SK-N-SH (cell line): ENCODE data around the gene NCAPD3. TPM values are rescaled to one million over a fixed set of nuclear protein-coding genes. Genes with fewer than 3 reads are reported as not detected.

ENCODE experiments used
- CTCF ChIA-PET: fragments of 300-600, 350-600 bp; formaldehyde crosslinking; extraction: SDS; loops from one replicate; lab custom pipeline; 2021; lab: Yijun Ruan, JAX
- POLR2A ChIA-PET: fragments of 350-600 bp; sonication (Branson Sonifier 250); formaldehyde crosslinking; extraction: SDS; loops from one replicate; lab custom pipeline; 2020; ENCODE audit warnings: antibody characterized with exemption, inconsistent platforms; lab: Yijun Ruan, JAX
- DNase-seq: peaks from one replicate; pipeline ENCODE4 v3.0.0; 2012
- H2AFZ ChIP-seq: fragments of 200-600 bp; sonication (generic); 2 replicates; pipeline ENCODE4 v1.8.1; 2016; ENCODE audit warnings: antibody characterized with exemption, mild to moderate bottlenecking, low read depth
- H3F3A ChIP-seq: fragments of 200-600 bp; sonication (generic); replicated peaks from 2 replicates; pipeline ENCODE3; 2016; ENCODE audit warnings: antibody characterized with exemption, mild to moderate bottlenecking; ENCODE audit not compliant: insufficient read depth
- H3K27ac ChIP-seq, 2 experiments: fragments of 200-500 bp in 1 of 2; fragments of 200-600 bp in 1 of 2; sonication (Bioruptor generic) in 1 of 2; sonication (generic), shearing (Covaris generic) in 1 of 2; 2 replicates each; pipeline versions ENCODE4 v1.5.1 to v1.6.1; 2014 to 2016; ENCODE audit warnings: low read depth in 2 of 2, inconsistent platforms in 1 of 2, low read length in 1 of 2, mild to moderate bottlenecking in 1 of 2, mixed read lengths in 1 of 2
- H3K27me3 ChIP-seq: fragments of 200-600 bp; sonication (generic), shearing (Covaris generic); 2 replicates; pipeline ENCODE4 v1.6.1; 2016; ENCODE audit warnings: mixed run types; ENCODE audit not compliant: insufficient read depth
- H3K36me3 ChIP-seq, 2 experiments: fragments of 200-500 bp in 1 of 2; fragments of 200-600 bp in 1 of 2; sonication (Bioruptor generic) in 1 of 2; sonication (generic) in 1 of 2; replicated peaks in 1 of 2; 2 replicates each; pipeline versions ENCODE3 to v1.5.1; 2014 to 2016; ENCODE audit warnings: low read length in 1 of 2, mild to moderate bottlenecking in 1 of 2; ENCODE audit not compliant: insufficient read depth in 2 of 2, control insufficient read depth in 1 of 2
- H3K4me1 ChIP-seq, 2 experiments: fragments of 200-500 bp in 1 of 2; fragments of 200-600 bp in 1 of 2; sonication (Bioruptor generic) in 1 of 2; sonication (generic), shearing (Covaris generic) in 1 of 2; 2 replicates each; pipeline versions ENCODE4 v1.5.1 to v1.6.1; 2014 to 2016; ENCODE audit warnings: low read depth in 1 of 2, low read length in 1 of 2, mixed run types in 1 of 2; ENCODE audit not compliant: insufficient read depth in 2 of 2, control insufficient read depth in 1 of 2
- H3K4me2 ChIP-seq: fragments of 200-600 bp; sonication (generic), shearing (Covaris generic); 2 replicates; pipeline ENCODE4 v1.6.1; 2017; ENCODE audit warnings: mixed run types
- H3K4me3 ChIP-seq, 2 experiments: fragments of 200-500 bp in 1 of 2; fragments of 200-600 bp in 1 of 2; sonication (Bioruptor generic) in 1 of 2; sonication (generic), shearing (Covaris generic) in 1 of 2; 2 replicates each; pipeline versions ENCODE4 v1.5.1 to v1.8.1; 2014 to 2016; ENCODE audit warnings: low read depth in 2 of 2, inconsistent platforms in 1 of 2, low read length in 1 of 2, mild to moderate bottlenecking in 1 of 2, mixed read lengths in 1 of 2, moderate library complexity in 1 of 2
- H3K79me2 ChIP-seq: fragments of 200-600 bp; sonication (generic); 2 replicates; pipeline ENCODE4 v1.8.1; 2017; ENCODE audit warnings: mild to moderate bottlenecking; ENCODE audit not compliant: insufficient read depth
- H3K9ac ChIP-seq: fragments of 200-600 bp; sonication (generic); 2 replicates; pipeline ENCODE4 v1.6.1; 2017; ENCODE audit warnings: mixed run types
- H3K9me2 ChIP-seq: fragments of 200-600 bp; sonication (generic); 2 replicates; pipeline ENCODE4 v1.6.1; 2017; ENCODE audit warnings: mixed run types
- H3K9me3 ChIP-seq: fragments of 200-600 bp; sonication (generic); 2 replicates; pipeline ENCODE4 v1.6.1; 2017; ENCODE audit warnings: mixed run types, mild to moderate bottlenecking, moderate library complexity
- H4K20me1 ChIP-seq: fragments of 200-600 bp; sonication (generic); 2 replicates; pipeline ENCODE4 v1.6.1; 2017; ENCODE audit warnings: mild to moderate bottlenecking, mixed run types; ENCODE audit not compliant: insufficient read depth
- CHD2 ChIP-seq: fragments of 150-350 bp; IDR thresholded peaks from 2 replicates; pipeline ENCODE4 v1.6.1; 2018; ENCODE audit warnings: low read length; ENCODE audit not compliant: partially characterized antibody
- CTCF ChIP-seq: fragments of 200-600 bp; sonication (generic); IDR thresholded peaks from 2 replicates; pipeline ENCODE4 v1.6.1; 2017; ENCODE audit warnings: antibody characterized with exemption, mild to moderate bottlenecking, moderate library complexity
- ELF1 ChIP-seq: IDR thresholded peaks from 2 replicates; pipeline ENCODE4 v1.4.0; 2012
- EP300 ChIP-seq, 2 experiments: IDR thresholded peaks; 2 replicates each; pipeline versions ENCODE4 v1.4.0 to v1.6.1; 2012; ENCODE audit warnings: borderline replicate concordance in 1 of 2, low read depth in 1 of 2, low read length in 1 of 2
- FOSL2 ChIP-seq: IDR thresholded peaks from 2 replicates; pipeline ENCODE4 v1.4.0; 2012; ENCODE audit warnings: low read depth, mild to moderate bottlenecking, moderate library complexity, borderline replicate concordance
- FOXJ3 ChIP-seq: sonication (generic); formaldehyde crosslinking; IDR thresholded peaks from 2 replicates; pipeline ENCODE4 v1.5.1; 2020; ENCODE audit warnings: mild to moderate bottlenecking, missing genetic modification reagents
- GATA2 ChIP-seq: sonication (generic); formaldehyde crosslinking; IDR thresholded peaks from 2 replicates; pipeline ENCODE4 v1.5.0; 2020; ENCODE audit warnings: mild to moderate bottlenecking, missing genetic modification reagents
- MAX ChIP-seq: IDR thresholded peaks from 2 replicates; pipeline ENCODE4 v1.4.0; 2012; ENCODE audit warnings: low read depth
- NRF1 ChIP-seq: IDR thresholded peaks from 2 replicates; pipeline ENCODE4 v1.6.1; 2012; ENCODE audit warnings: low read depth, mild to moderate bottlenecking, low read length
- POLR2AphosphoS5 ChIP-seq: IDR thresholded peaks from 2 replicates; pipeline ENCODE4 v1.6.1; 2012; ENCODE audit warnings: low read depth, low read length
- RCOR1 ChIP-seq: fragments of 150-350 bp; IDR thresholded peaks from 2 replicates; pipeline ENCODE4 v1.6.1; 2017; ENCODE audit warnings: antibody characterized with exemption, low read length
- REST ChIP-seq: IDR thresholded peaks from 2 replicates; pipeline ENCODE4 v1.6.1; 2012; ENCODE audit warnings: mild to moderate bottlenecking, low read depth, low read length, moderate library complexity
- RXRA ChIP-seq: IDR thresholded peaks from 2 replicates; pipeline ENCODE4 v1.4.0; 2012; ENCODE audit warnings: low read depth, mild to moderate bottlenecking, borderline replicate concordance
- SMC3 ChIP-seq: IDR thresholded peaks from 2 replicates; pipeline ENCODE4 v1.6.1; 2012; ENCODE audit warnings: low read depth, low read length, improper control_type of control experiment
- TAF1 ChIP-seq: IDR thresholded peaks from 2 replicates; pipeline ENCODE4 v1.6.1; 2012; ENCODE audit warnings: low read depth, mild to moderate bottlenecking, low read length, moderate library complexity, borderline replicate concordance
- TEAD4 ChIP-seq: IDR thresholded peaks from 2 replicates; pipeline ENCODE4 v1.4.0; 2012; ENCODE audit warnings: mild to moderate bottlenecking, borderline replicate concordance; ENCODE audit not compliant: insufficient read depth
- USF1 ChIP-seq: IDR thresholded peaks from 2 replicates; pipeline ENCODE4 v1.4.0; 2012; ENCODE audit warnings: low read depth, borderline replicate concordance
- ZBTB33 ChIP-seq: IDR thresholded peaks from 2 replicates; pipeline ENCODE4 v1.4.0; 2012; ENCODE audit warnings: low read depth, borderline replicate concordance
- WGBS: methylation state at CpG from one replicate; pipeline ENCODE4 v1.1.6; 2017; ENCODE audit warnings: low lambda C conversion rate; 5-methylcytosine and 5-hydroxymethylcytosine counted together
- polyA plus RNA-seq, 3 experiments: library from polyadenylated mRNA; depleted of rRNA; stranded (reverse); fragments of >200 nt; gene quantifications; 2 replicates each; pipeline ENCODE4 v1.2.3, GENCODE V29; 2012

The NCAPD3 gene
- polyA plus RNA-seq, 1 of the 3 experiments (the other 2 are of a cell fraction): 19.5 TPM

- Histone ChIP-seq H3K79me2 (peaks cover 66% of the 10 kb centered on the region), H3K4me3 (no peak overlapping the region), H3K36me3 (peaks cover 7 to 20% of the 10 kb centered on the region in 2 experiments), H3K9me2 (no peaks in the 10 kb centered on the region), H3K4me2 (no peak overlapping the region), H3K9me3 (no peaks in the 10 kb centered on the region), H3K27ac (no peak overlapping the region), H4K20me1 (peaks cover 9% of the 10 kb centered on the region), H2AFZ (no peak overlapping the region), H3K27me3 (no peaks in the 10 kb centered on the region), H3K9ac (no peak overlapping the region), H3K4me1 (peaks cover 3 to 55% of the 10 kb centered on the region in 2 experiments; a peak in 3 of 4 replicates), H3F3A (peaks cover 17% of the 10 kb centered on the region)
- no peak for TF ChIP-seq ZBTB33
- no peak for TF ChIP-seq CTCF
- no peak for TF ChIP-seq EP300 (IDR thresholded peaks at IDR 0.05; ENCODE audit: borderline replicate concordance in 1 of 2, low read depth in 1 of 2, low read length in 1 of 2)
- TF ChIP-seq CHD2: no peak
- TF ChIP-seq MAX: no peak
- no peak for TF ChIP-seq FOSL2
- no peak for TF ChIP-seq FOXJ3 (CRISPR knock-in tag)
- no peak for TF ChIP-seq REST
- TF ChIP-seq NRF1: no peak
- no peak for TF ChIP-seq ELF1
- no peak for TF ChIP-seq TAF1
- no peak for TF ChIP-seq POLR2AphosphoS5
- TF ChIP-seq SMC3: no peak
- no peak for TF ChIP-seq GATA2 (CRISPR knock-in tag)
- TF ChIP-seq USF1: no peak
- TF ChIP-seq RCOR1: no peak
- no peak for TF ChIP-seq RXRA
- TF ChIP-seq TEAD4: no peak
- ChIA-PET CTCF (interaction anchor here (1.2 kb wide), 3 partner anchors 10 to 37 kb away, joined by 3 to 4 read pairs (median 3); no protein-coding TSS in a partner anchor), POLR2A (interaction anchor here (1.1 kb wide), 1 partner anchor 9 kb away, joined by 3 read pairs; the partner anchor contains the start of gene VPS26B)
- 93% methylated on average over 3 of the region's 4 CpGs for WGBS
- no peak for DNase-seq
Measured at GRCh38 chr11:134233729-134234179, 10.0 kb upstream of the NCAPD3 start.
